Breast epithelium (tissue), 4 donors: Measurements from ENCODE around the gene EFNA2. TPM values are rescaled to one million over a fixed set of nuclear protein-coding genes. Genes with fewer than 3 reads are reported as not detected.

Source experiments
- DNase-seq, 2 donors: peaks; one replicate each; pipeline ENCODE4 v3.0.0-alpha.2; 2019; ENCODE audit warnings: low spot score in 2 of 2
- H3K27ac ChIP-seq, 2 donors: fragments of 200-600 bp; sonication (generic) in 1 of 2; one replicate each; pipeline ENCODE4 v1.5.1; 2016 to 2019; ENCODE audit warnings: mild to moderate bottlenecking in 1 of 2
- H3K27me3 ChIP-seq, 2 donors: fragments of 200-600 bp; sonication (generic) in 1 of 2; one replicate each; pipeline versions ENCODE4 v1.5.1 to v1.6.0; 2017 to 2019; ENCODE audit warnings: control low read depth in 1 of 2, mild to moderate bottlenecking in 1 of 2
- H3K36me3 ChIP-seq: fragments of 200-600 bp; one replicate; pipeline ENCODE4 v1.5.1; 2019
- H3K4me1 ChIP-seq, 2 donors: fragments of 200-600 bp; sonication (generic); one replicate each; pipeline ENCODE4 v1.5.1; 2016 to 2019; ENCODE audit warnings: control low read depth in 1 of 2
- H3K4me3 ChIP-seq, 3 donors: fragments of 200-600 bp; sonication (generic); 1 replicate in 2 of 3; 2 replicates in 1 of 3; pipeline ENCODE4 v1.5.1; 2016 to 2019; ENCODE audit warnings: mild to moderate bottlenecking in 3 of 3, moderate library complexity in 2 of 3
- H3K9me3 ChIP-seq, 2 donors: fragments of 200-600 bp; sonication (generic) in 1 of 2; one replicate each; pipeline ENCODE4 v1.5.1; 2016 to 2019; ENCODE audit warnings: control low read depth in 1 of 2
- CTCF ChIP-seq, 3 donors: fragments of 450-650 bp; IDR thresholded peaks; one replicate each; pipeline ENCODE4 v1.5.1; 2016 to 2017; ENCODE audit warnings: antibody characterized with exemption in 3 of 3, mild to moderate bottlenecking in 3 of 3, moderate library complexity in 3 of 3
- POLR2A ChIP-seq: fragments of 450-650 bp; IDR thresholded peaks from one replicate; pipeline ENCODE4 v1.6.1; 2016; ENCODE audit warnings: antibody characterized with exemption, mild to moderate bottlenecking, moderate library complexity
- POLR2AphosphoS5 ChIP-seq, 3 donors: sonication (generic); formaldehyde crosslinking; IDR thresholded peaks; one replicate each; pipeline ENCODE4 v1.6.1; 2017; ENCODE audit warnings: antibody characterized with exemption in 3 of 3
- intact Hi-C: fragments of 100-400 bp; cut with DNase I; formaldehyde crosslinking; loops from one replicate; pipeline ENCODE4 v1.15.1; 2023; ENCODE audit warnings: low total_unique reads
- total RNA-seq, 3 donors: library from RNA; depleted of rRNA; stranded (reverse); fragments of >200 nt; gene quantifications; one replicate each; pipeline ENCODE4 v1.1.0, GENCODE V29; 2016

Gene EFNA2
- total RNA-seq, 3 donors from 2014 or later: 0.66 TPM; not detected in 2

GRCh38 chr19:1266129-1266915, 19.4 kb upstream of the EFNA2 start:
- DNase-seq: peak in 1 of 2 donors; percentile 87
- Histone ChIP-seq H3K27ac (peak overlapping the region; percentile 97 to 98), H3K36me3 (no peaks in the 10 kb centered on the region), H3K4me3 (peak overlapping the region; percentile 43 to 74 (median 56)), H3K9me3 (no peaks in the 10 kb centered on the region), H3K27me3 (no peaks in the 10 kb centered on the region), H3K4me1 (peaks cover 45 to 58% of the 10 kb centered on the region in 2 donors)
- intact Hi-C loops: no loop called here
- no peak for TF ChIP-seq POLR2A
- peak in 2 of 3 donors; percentile 5 to 8 for TF ChIP-seq POLR2AphosphoS5 (IDR thresholded peaks at IDR 0.05)
- TF ChIP-seq CTCF (IDR thresholded peaks at IDR 0.05): no peak

- no peaks in the 10 kb centered on the region for H3K9me3 ChIP-seq
- H3K36me3 ChIP-seq: peaks cover 3% of the 10 kb centered on the region
- TF ChIP-seq POLR2AphosphoS5 (IDR thresholded peaks at IDR 0.05): peak; percentile 4 to 80 (median 53)
- no peak for TF ChIP-seq POLR2A
- TF ChIP-seq CTCF (IDR thresholded peaks at IDR 0.05): peak; percentile 90 to 99 (median 95)
- H3K27ac ChIP-seq: peak overlapping the region; percentile 97 to 98
- H3K4me1 ChIP-seq: peaks cover 48 to 61% of the 10 kb centered on the region in 2 donors
- no peaks in the 10 kb centered on the region for H3K27me3 ChIP-seq
- H3K4me3 ChIP-seq: peak overlapping the region; percentile 43 to 74 (median 56)
- DNase-seq: peak in 1 of 2 donors; percentile 82
- intact Hi-C loops: no loop called here
Observed at GRCh38 chr19:1266916-1267476, 18.7 kb upstream of the EFNA2 start.

DNA sequence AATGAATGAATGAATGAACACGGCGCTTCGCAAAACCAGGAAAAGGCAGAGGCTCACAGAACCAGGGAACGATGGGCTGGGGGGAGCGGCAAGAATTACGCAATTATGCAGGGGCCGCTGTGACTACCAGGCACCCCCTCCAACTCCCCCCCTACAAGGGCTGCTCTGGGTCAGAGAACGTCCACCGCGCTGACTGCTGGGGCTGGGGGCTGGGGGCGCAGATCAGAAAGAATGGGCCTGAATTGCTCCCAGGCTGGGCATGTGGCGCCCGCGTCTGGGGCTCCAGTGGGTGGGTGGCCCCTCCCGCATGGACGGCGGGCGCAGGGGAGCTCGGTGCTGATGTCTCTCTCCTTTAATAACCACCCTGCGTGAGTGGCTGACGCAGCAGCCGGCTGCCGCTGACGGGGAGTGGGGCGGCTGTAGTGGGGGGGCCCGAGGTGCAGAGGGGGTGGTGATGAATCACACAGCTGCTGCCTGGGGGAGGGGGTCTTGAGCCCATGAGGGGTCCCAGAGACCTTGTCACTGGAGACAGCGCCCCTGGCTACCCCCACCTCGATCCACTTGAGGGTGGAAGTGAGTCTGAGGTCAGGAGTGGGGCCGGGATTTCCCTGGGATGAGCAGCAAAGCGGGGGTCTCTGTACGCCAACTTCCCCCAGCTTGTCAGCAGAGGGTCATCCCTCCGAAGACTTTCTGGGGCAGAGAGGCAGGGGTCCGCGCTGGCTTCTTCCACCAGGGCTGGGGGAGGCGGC, 18.0 kb upstream of the EFNA2 start:
- intact Hi-C loops: no loop called here
- Histone ChIP-seq H3K36me3 (peaks cover 5% of the 10 kb centered on the region), H3K4me3 (peak overlapping the region in 2 of 3 donors; percentile 56 to 74), H3K4me1 (peaks cover 42 to 58% of the 10 kb centered on the region in 2 donors), H3K27ac (peak overlapping the region; percentile 99 to 100), H3K27me3 (no peaks in the 10 kb centered on the region), H3K9me3 (no peaks in the 10 kb centered on the region)
- TF ChIP-seq POLR2A (no peak), CTCF (IDR thresholded peaks at IDR 0.05) (no peak), POLR2AphosphoS5 (IDR thresholded peaks at IDR 0.05) (no peak)
- no peak for DNase-seq

- TF ChIP-seq CTCF (IDR thresholded peaks at IDR 0.05): no peak
- TF ChIP-seq POLR2AphosphoS5 (IDR thresholded peaks at IDR 0.05): no peak
- TF ChIP-seq POLR2A: no peak
- Histone ChIP-seq H3K4me1 (peaks cover 39 to 62% of the 10 kb centered on the region in 2 donors), H3K27me3 (no peaks in the 10 kb centered on the region), H3K4me3 (peak overlapping the region; percentile 64 to 80 (median 78)), H3K9me3 (no peaks in the 10 kb centered on the region), H3K36me3 (peaks cover 5% of the 10 kb centered on the region), H3K27ac (peak overlapping the region; percentile 99 to 100)
- DNase-seq: no peak
- intact Hi-C loops: no loop called here
Observed at GRCh38 chr19:1268226-1269064, 17.2 kb upstream of the EFNA2 start.
